ENCODE results near the gene MAB21L3.

DNA sequence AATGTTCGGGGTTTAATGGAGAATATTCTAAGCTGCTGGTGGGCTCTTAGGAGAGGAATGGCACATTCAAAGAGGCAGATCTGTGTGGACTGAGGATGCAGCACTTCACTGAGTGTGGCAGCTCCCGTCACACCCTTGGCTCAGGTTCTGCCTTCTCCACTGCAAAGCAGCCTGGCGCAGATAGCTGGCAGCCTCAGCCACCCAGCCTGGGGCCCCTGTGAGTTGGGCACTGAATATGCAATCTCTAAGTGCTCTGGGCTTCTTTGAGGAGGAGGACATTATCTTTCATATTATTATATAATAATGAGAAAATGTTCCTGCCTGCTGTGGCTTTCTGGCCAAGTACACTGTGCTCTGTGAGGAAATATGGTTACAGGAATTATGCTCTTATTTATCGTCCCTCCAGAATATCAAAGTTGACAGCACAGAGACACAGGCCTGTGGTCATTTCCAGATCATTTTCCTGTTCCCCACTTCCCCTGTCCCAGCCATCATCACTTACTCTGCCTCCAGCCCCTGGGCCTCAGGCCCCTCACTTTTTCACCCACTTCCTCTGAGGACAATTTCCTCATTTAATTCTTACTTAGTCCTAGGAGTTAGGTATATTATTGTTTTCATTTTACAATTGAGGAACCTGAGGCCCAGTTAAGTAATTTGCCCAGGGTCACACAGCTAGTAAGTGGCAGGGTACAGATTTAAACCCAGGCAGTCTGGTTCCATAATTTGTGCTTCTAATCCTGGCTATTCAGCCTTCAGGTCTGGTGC, 53.6 kb downstream of the MAB21L3 start:
- TF ChIP-seq POLR2A (IDR thresholded peaks at IDR 0.05): no peak
- TF ChIP-seq, protein P1, sequence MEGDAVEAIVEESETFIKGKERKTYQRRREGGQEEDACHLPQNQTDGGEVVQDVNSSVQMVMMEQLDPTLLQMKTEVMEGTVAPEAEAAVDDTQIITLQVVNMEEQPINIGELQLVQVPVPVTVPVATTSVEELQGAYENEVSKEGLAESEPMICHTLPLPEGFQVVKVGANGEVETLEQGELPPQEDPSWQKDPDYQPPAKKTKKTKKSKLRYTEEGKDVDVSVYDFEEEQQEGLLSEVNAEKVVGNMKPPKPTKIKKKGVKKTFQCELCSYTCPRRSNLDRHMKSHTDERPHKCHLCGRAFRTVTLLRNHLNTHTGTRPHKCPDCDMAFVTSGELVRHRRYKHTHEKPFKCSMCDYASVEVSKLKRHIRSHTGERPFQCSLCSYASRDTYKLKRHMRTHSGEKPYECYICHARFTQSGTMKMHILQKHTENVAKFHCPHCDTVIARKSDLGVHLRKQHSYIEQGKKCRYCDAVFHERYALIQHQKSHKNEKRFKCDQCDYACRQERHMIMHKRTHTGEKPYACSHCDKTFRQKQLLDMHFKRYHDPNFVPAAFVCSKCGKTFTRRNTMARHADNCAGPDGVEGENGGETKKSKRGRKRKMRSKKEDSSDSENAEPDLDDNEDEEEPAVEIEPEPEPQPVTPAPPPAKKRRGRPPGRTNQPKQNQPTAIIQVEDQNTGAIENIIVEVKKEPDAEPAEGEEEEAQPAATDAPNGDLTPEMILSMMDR (IDR thresholded peaks at IDR 0.05): no peak

Measured in heart left ventricle (tissue), 13 donors.